ENCODE data around the gene PTDSS2.

GRCh38 chr11:526192-526591, 76.1 kb downstream of the PTDSS2 start:
- no peak for TF ChIP-seq GABPB1 (CRISPR knock-in tag; IDR thresholded peaks at IDR 0.05)
- TF ChIP-seq POLR2A (IDR thresholded peaks at IDR 0.05; ENCODE audit: insufficient read depth in 1 of 2, low read depth in 2 of 2, low read length in 2 of 2): no peak
- no peak for TF ChIP-seq CTCF (CRISPR knock-in tag; IDR thresholded peaks at IDR 0.05)
- TF ChIP-seq ZNF710 (CRISPR knock-in tag; IDR thresholded peaks at IDR 0.05; ENCODE audit: borderline replicate concordance): no peak
- no peak for TF ChIP-seq SOX6 (IDR thresholded peaks at IDR 0.05)
- TF ChIP-seq SOX6 (CRISPR knock-in tag; IDR thresholded peaks at IDR 0.05): no peak
- no peak for TF ChIP-seq SIN3B (IDR thresholded peaks at IDR 0.05; ENCODE audit: low read length)
- no peak for TF ChIP-seq TFE3 (CRISPR knock-in tag; IDR thresholded peaks at IDR 0.05)
- TF ChIP-seq ARNT2 (CRISPR knock-in tag; IDR thresholded peaks at IDR 0.05; ENCODE audit: low read depth): no peak
- no peak for TF ChIP-seq E2F5 (CRISPR knock-in tag; conservative IDR thresholded peaks at IDR 0.05)
- TF ChIP-seq ZNF362 (CRISPR knock-in tag; IDR thresholded peaks at IDR 0.05; ENCODE audit: borderline replicate concordance): no peak
- no peak for TF ChIP-seq ZFP36 (IDR thresholded peaks at IDR 0.05; ENCODE audit: borderline replicate concordance, low read depth, low read length, partially characterized antibody)
